GM10248 (cell line): ENCODE results near the gene DOLK.

Source experiments
- CTCF ChIA-PET: fragments of 300-600 bp; sonication (Branson Sonifier 250); formaldehyde crosslinking; extraction: SDS; loops from one replicate; lab custom pipeline; 2021; ENCODE audit warnings: antibody characterized with exemption; lab: Yijun Ruan, JAX
- POLR2A ChIA-PET: fragments of 350-650 bp; sonication (Branson Sonifier 250); formaldehyde crosslinking; extraction: SDS; loops from one replicate; lab custom pipeline; 2020; ENCODE audit warnings: antibody characterized with exemption; lab: Yijun Ruan, JAX
- DNase-seq: peaks from one replicate; pipeline ENCODE4 v3.0.0; 2012; ENCODE audit errors: extremely low spot score
- TF ChIP-seq, protein P1 (sequence below): IDR thresholded peaks from 2 replicates; pipeline ENCODE4 v1.5.1; 2012; ENCODE audit warnings: mild to moderate bottlenecking, low read depth; ENCODE audit errors: extremely low read depth, missing control alignments, control extremely low read depth

DOLK gene

DNA sequence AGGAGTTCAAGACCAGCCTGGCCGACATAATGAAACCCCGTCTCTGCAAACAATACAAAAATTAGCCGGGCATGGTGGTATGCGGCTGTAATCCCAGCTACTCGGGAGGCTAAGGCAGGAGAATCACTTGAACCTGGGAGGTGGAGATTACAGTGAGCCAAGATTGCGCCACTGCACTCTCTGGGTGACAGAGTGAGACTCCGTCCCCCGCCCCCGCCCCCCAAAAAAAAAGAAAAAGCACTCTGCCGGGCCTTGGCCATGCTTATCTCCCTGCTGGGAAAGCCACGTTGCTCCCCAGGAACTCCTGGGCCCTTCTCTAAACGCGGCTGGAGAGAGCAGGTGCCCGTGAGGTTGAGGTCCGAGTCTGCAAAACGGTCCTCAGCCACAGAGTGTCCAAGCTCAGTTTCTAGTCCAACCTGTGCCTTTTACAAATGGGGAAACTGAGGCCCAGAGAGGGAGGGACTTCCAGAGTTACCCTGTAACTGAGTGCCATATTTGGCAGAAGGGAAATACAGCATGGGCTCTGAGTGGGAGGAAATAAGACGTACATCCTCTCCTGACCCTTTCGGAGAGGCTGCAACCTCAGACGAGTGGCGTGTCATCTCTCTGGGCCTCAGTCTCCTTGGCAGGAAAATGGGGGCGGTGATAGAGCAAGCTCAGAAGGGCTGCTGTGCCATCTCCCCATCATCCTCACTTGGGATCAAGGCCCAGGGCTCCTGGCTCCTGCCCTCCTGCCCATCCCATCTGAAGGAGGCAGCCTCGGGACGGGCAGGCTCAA lies 33.2 kb downstream of the DOLK start:
- ChIA-PET CTCF (interaction anchor here (1.3 to 1.5 kb wide), 2 partner anchors 21 to 96 kb away, joined by 3 to 4 read pairs; no protein-coding TSS in a partner anchor), POLR2A (interaction anchor here (0.6 kb wide), 1 partner anchor 35 kb away, joined by 4 read pairs; no protein-coding TSS in a partner anchor)
- TF ChIP-seq, protein P1, sequence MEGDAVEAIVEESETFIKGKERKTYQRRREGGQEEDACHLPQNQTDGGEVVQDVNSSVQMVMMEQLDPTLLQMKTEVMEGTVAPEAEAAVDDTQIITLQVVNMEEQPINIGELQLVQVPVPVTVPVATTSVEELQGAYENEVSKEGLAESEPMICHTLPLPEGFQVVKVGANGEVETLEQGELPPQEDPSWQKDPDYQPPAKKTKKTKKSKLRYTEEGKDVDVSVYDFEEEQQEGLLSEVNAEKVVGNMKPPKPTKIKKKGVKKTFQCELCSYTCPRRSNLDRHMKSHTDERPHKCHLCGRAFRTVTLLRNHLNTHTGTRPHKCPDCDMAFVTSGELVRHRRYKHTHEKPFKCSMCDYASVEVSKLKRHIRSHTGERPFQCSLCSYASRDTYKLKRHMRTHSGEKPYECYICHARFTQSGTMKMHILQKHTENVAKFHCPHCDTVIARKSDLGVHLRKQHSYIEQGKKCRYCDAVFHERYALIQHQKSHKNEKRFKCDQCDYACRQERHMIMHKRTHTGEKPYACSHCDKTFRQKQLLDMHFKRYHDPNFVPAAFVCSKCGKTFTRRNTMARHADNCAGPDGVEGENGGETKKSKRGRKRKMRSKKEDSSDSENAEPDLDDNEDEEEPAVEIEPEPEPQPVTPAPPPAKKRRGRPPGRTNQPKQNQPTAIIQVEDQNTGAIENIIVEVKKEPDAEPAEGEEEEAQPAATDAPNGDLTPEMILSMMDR: no peak
- no peak for DNase-seq

DNA sequence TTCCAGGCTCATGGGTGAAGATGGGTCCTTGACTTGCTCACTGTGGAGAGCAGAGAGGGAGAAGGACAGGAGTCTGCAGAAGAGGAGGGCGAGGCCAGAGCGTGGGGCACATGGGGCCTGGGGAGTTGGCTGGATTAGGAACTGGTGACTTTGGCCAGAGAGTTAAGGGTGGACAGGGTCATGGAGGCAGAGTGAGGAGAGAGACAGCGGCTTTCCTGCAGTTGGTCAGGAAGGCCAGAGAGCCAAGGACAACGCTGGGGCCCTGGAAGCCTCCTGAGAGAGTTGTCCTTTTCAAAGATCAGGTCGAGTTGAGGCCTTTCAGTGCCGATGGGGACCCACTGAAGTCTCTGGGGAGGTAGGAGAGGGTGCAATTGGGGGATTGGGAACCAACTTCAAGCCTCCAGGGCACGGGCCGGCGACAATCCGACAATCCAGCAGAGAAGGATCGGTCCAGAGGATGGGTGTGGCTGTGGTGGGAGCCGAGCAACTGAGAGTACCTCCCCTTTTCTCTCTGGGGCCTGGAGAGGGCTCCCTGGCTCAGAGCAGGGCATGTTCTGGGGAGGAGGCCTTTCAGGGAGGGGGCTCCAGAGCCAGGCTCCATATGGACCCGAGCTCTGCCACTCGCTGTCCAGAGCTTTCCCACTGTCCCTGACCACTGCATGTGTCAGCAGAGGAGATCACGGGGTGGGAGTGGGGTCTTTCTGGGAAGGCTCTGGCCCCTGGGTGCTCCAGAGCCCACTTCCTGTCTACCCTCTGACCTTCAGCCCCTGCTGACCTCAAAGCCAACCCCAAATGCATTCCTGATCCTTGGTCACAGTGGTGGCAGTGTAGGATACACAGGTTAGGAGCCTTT lies 34.1 kb downstream of the DOLK start:
- DNase-seq: no peak
- TF ChIP-seq, protein P1: no peak
- ChIA-PET CTCF (no interaction called here), POLR2A (no interaction called here)

DNA sequence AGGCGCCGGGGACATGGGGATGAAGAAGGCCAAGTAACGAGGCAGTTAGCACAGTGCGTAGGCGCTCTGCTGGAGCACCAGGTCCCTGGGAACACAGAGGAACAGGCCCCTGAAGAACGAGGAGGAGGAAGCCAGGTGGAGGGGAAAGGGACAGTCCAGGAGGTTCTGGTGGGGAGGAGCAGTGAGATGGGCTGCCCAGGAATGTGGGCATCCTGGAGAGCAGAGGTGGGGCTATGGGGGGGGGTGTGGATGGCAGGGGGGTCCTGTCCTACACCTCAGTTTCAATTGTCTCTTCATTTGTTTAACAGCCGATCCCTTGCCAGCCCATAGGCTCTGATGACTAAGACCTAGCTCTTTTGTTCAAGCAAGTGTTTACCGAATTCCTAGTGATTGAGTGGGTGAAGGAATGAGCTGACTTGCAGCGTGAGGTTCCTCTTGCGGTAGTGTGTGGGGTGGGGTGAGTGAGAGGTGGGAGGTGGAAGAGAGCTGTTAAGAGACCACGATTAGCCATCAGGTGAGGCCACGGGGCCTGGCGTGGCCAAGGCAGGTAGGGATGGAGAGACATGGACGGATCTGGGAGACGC lies 35.0 kb downstream of the DOLK start:
- ChIA-PET POLR2A (no interaction called here), CTCF (no interaction called here)
- TF ChIP-seq, protein P1: no peak
- no peak for DNase-seq

DNA sequence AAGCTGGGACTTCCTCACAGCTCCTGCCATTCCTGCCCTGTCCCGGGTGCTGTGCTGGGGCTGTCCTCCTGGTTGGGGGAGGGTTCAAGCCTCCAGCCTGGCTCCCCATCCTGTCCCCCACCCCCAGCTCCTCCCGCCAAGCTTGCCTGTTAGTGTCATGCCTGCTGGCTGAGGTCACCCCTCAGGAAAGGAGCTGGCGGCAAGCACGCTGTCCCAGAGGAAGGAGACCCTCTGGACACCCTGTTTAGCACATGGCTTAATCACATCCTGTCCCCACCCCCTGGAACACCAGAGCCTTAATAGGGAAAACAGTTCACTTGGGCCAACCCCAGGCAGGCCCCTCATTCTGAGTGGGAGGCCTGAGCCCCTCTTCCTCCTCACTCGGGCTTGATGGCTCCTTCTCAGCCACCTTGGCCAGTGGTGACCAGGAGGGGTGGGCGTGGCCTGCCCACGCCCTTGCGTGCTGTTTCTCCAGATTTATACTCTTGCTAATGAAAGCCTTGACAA lies 35.8 kb downstream of the DOLK start:
- CTCF ChIA-PET: interaction anchor here (1.5 kb wide), 1 partner anchor 22 kb away, joined by 3 read pairs; no protein-coding TSS in a partner anchor
- TF ChIP-seq, protein P1: no peak
- DNase-seq: no peak
- POLR2A ChIA-PET: no interaction called here

DNA sequence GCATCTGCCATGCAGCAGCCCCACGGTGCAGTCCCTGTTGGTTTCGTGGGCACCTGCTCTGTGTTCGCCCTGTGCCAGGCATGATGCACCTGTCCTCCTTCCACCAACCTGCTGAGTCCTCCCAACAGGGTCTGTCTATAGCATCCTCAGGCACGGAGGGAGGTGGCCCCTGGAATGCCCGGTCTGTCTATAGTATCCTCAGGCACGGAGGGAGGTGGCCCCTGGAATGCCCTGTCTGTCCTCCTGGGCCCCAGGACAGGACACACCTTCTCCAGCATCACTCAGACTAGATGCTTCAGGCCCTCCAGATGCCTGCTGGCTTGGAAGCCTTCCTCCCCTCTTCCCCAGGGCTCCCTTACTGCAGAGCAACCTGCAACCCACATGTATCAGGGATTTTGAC lies 36.5 kb downstream of the DOLK start:
- ChIA-PET CTCF (interaction anchor here (1.5 kb wide), 1 partner anchor 23 kb away, joined by 3 read pairs; no protein-coding TSS in a partner anchor), POLR2A (no interaction called here)
- no peak for DNase-seq
- TF ChIP-seq, protein P1: no peak

DNA sequence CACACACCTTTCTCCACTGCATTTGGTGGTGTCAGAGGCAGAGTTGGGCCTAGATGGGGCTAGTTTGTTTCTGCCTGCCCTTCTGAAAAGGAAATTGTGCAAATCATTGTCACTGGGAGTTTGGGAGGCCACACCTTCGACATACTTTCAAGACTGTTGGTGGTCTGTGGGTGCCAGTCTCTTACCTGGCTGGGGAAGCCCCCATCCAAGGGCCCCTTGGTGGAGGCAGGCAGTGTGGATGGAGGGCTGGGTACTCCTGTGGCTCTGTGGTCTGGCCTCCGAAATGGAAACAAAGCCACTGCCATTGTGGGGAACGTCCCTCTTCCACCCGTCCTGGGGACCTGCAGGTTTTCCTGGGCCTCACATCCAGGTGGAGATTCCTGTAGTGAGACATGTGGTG lies 37.5 kb downstream of the DOLK start:
- CTCF ChIA-PET: interaction anchor here (1.6 to 1.9 kb wide), 3 partner anchors 8 to 19 kb away, joined by 4 to 6 read pairs (median 6); no protein-coding TSS in a partner anchor
- POLR2A ChIA-PET: no interaction called here

More for the DNA sequence above, 37.5 kb downstream of the DOLK start:
- TF ChIP-seq, protein P1: no peak
- DNase-seq: no peak
